HEK293 (cell line): ENCODE data around the gene CAB39.

Experiments
- CTCF ChIA-PET: fragments of 350-600 bp; formaldehyde crosslinking; extraction: SDS; loops from one replicate; lab custom pipeline; 2021; ENCODE audit warnings: antibody characterized with exemption; lab: Yijun Ruan, JAX
- POLR2A ChIA-PET: fragments of 300-600 bp; formaldehyde crosslinking; extraction: SDS; loops from one replicate; lab custom pipeline; 2020; ENCODE audit warnings: antibody characterized with exemption, inconsistent platforms; lab: Yijun Ruan, JAX
- H3K27ac ChIP-seq: fragments of 200-500 bp; sonication (Bioruptor generic); 2 replicates; pipeline ENCODE4 v1.5.1; 2014; ENCODE audit warnings: low read depth, low read length, control low read depth, inconsistent platforms; ENCODE audit errors: extremely low read depth
- H3K36me3 ChIP-seq, 2 experiments: fragments of 200-500 bp in 1 of 2; sonication (Bioruptor generic) in 1 of 2; 1 replicate in 1 of 2; 2 replicates in 1 of 2; pipeline ENCODE4 v1.5.1; 2014 to 2017; ENCODE audit warnings: inconsistent platforms in 2 of 2, low read length in 2 of 2; ENCODE audit not compliant: control insufficient read depth in 2 of 2, insufficient read depth in 1 of 2
- H3K4me1 ChIP-seq: fragments of 200-500 bp; sonication (Bioruptor generic); 2 replicates; pipeline ENCODE4 v1.5.1; 2014; ENCODE audit warnings: mild to moderate bottlenecking, low read length, inconsistent platforms; ENCODE audit not compliant: control insufficient read depth, insufficient read depth
- H3K4me3 ChIP-seq: 2 replicates; pipeline ENCODE4 v1.5.1; 2011; ENCODE audit warnings: low read depth, mild to moderate bottlenecking, control low read depth, low read length, moderate library complexity
- H3K9me3 ChIP-seq: fragments of 200-500 bp; sonication (Bioruptor generic); 2 replicates; pipeline ENCODE4 v1.5.1; 2014; ENCODE audit warnings: low read depth, low read length, inconsistent platforms; ENCODE audit not compliant: control insufficient read depth, insufficient read depth
- GLIS1 ChIP-seq: fragments of 450-650 bp; formaldehyde crosslinking; IDR thresholded peaks from 2 replicates; pipeline ENCODE4 v1.5.1; 2016; ENCODE audit warnings: missing biosample characterization, missing genetic modification characterization
- HOXD13 ChIP-seq: sonication (generic); formaldehyde crosslinking; IDR thresholded peaks from 2 replicates; pipeline ENCODE4 v1.8.0; 2022; ENCODE audit warnings: missing genetic modification reagents, borderline replicate concordance
- SALL2 ChIP-seq: fragments of 450-650 bp; formaldehyde crosslinking; IDR thresholded peaks from 2 replicates; pipeline ENCODE4 v1.5.0; 2017; ENCODE audit warnings: missing biosample characterization, mild to moderate bottlenecking, missing genetic modification characterization, borderline replicate concordance
- SP2 ChIP-seq: fragments of 450-650 bp; formaldehyde crosslinking; IDR thresholded peaks from 2 replicates; pipeline ENCODE4 v1.5.1; 2016; ENCODE audit warnings: missing biosample characterization, missing genetic modification characterization
- ZFHX2 ChIP-seq: fragments of 450-650 bp; formaldehyde crosslinking; conservative IDR thresholded peaks from 2 replicates; pipeline ENCODE4 v1.5.1; 2016; ENCODE audit warnings: missing biosample characterization, missing genetic modification characterization
- ZFP69B ChIP-seq: fragments of 450-650 bp; formaldehyde crosslinking; IDR thresholded peaks from 2 replicates; pipeline ENCODE4 v1.5.1; 2016; ENCODE audit warnings: missing biosample characterization, missing genetic modification characterization
- ZIC2 ChIP-seq: fragments of 450-650 bp; formaldehyde crosslinking; IDR thresholded peaks from 2 replicates; pipeline ENCODE4 v1.5.1; 2016; ENCODE audit warnings: missing biosample characterization, missing genetic modification characterization
- ZNF112 ChIP-seq: fragments of 450-650 bp; formaldehyde crosslinking; IDR thresholded peaks from 2 replicates; pipeline ENCODE4 v1.5.0; 2017; ENCODE audit warnings: missing biosample characterization, missing genetic modification characterization
- ZNF302 ChIP-seq: fragments of 450-650 bp; formaldehyde crosslinking; IDR thresholded peaks from 2 replicates; pipeline ENCODE4 v1.5.1; 2016; ENCODE audit warnings: missing biosample characterization, missing genetic modification characterization, low read depth
- ZNF423 ChIP-seq: fragments of 450-650 bp; formaldehyde crosslinking; IDR thresholded peaks from 2 replicates; pipeline ENCODE4 v1.5.1; 2016; ENCODE audit warnings: missing biosample characterization, missing genetic modification characterization
- ZNF561 ChIP-seq: fragments of 450-650 bp; IDR thresholded peaks from 2 replicates; pipeline ENCODE4 v1.5.1; 2018; ENCODE audit warnings: missing biosample characterization, missing genetic modification characterization, borderline replicate concordance
- ZNF600 ChIP-seq: fragments of 450-650 bp; formaldehyde crosslinking; IDR thresholded peaks from 2 replicates; pipeline ENCODE4 v1.5.1; 2016; ENCODE audit warnings: missing biosample characterization, missing genetic modification characterization
- ZNF677 ChIP-seq: fragments of 450-650 bp; IDR thresholded peaks from 2 replicates; pipeline ENCODE4 v1.5.0; 2018; ENCODE audit warnings: missing biosample characterization, mild to moderate bottlenecking, missing genetic modification characterization, moderate library complexity
- TF ChIP-seq, protein P1 (sequence below): fragments of 450-650 bp; formaldehyde crosslinking; IDR thresholded peaks from 2 replicates; pipeline ENCODE4 v1.5.1; 2017; ENCODE audit warnings: missing biosample characterization, missing genetic modification characterization
- TF ChIP-seq, protein P2 (sequence below): fragments of 450-650 bp; formaldehyde crosslinking; IDR thresholded peaks from 2 replicates; pipeline ENCODE4 v1.5.1; 2016; ENCODE audit warnings: missing biosample characterization, missing genetic modification characterization
- TF ChIP-seq, protein P3 (sequence below): fragments of 450-650 bp; formaldehyde crosslinking; IDR thresholded peaks from 2 replicates; pipeline ENCODE4 v1.5.1; 2016; ENCODE audit warnings: missing biosample characterization, missing genetic modification characterization, low read depth
- TF ChIP-seq, protein P4 (sequence below): fragments of 450-650 bp; formaldehyde crosslinking; IDR thresholded peaks from 2 replicates; pipeline ENCODE4 v1.5.1; 2016; ENCODE audit warnings: missing biosample characterization, missing genetic modification characterization
- TF ChIP-seq, protein P5 (sequence below): fragments of 450-650 bp; formaldehyde crosslinking; IDR thresholded peaks from 2 replicates; pipeline ENCODE4 v1.5.1; 2017; ENCODE audit warnings: missing biosample characterization, missing genetic modification characterization
- TF ChIP-seq, protein P6 (sequence below): fragments of 450-650 bp; formaldehyde crosslinking; IDR thresholded peaks from 2 replicates; pipeline ENCODE4 v1.5.1; 2016; ENCODE audit warnings: missing biosample characterization, missing genetic modification characterization

CAB39 gene

DNA sequence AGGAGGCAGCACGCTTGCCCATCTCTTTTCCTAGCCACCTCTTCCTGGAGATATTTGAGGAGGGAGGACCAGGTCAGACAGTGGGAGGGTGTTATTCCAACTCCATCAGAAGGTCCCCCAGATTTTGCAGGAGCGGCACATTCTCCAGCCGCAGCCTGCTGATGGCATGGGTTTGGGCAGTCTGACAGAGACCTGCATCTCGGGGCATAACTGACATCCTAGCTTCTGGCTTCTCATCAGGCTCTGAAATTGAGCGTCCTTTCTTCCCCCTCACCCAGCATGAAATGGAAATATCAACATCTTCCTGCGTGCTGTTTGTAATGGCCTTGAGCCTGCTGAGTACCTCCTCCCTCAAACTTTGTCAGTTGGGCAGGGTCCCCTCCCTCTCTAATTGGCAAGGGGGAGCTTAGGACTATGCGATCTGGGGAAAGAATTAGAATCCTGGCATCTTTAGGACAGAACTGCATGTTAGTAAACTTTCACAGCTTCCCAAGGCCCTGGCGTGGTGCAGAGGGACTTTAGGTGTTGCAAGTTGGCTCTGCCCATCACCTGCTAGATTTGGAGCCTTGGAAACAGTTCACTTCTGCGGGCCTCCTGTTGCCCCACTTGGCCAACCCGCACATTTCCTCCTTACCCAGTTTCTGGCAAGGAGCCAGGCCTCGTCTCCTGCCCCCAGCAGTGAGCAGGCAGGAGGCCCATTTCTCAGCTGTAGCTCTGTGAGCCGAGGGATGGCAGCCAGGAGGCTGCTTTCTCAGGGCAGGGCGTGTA, 154.3 kb downstream of the CAB39 start (continued):
- TF ChIP-seq, protein P1, sequence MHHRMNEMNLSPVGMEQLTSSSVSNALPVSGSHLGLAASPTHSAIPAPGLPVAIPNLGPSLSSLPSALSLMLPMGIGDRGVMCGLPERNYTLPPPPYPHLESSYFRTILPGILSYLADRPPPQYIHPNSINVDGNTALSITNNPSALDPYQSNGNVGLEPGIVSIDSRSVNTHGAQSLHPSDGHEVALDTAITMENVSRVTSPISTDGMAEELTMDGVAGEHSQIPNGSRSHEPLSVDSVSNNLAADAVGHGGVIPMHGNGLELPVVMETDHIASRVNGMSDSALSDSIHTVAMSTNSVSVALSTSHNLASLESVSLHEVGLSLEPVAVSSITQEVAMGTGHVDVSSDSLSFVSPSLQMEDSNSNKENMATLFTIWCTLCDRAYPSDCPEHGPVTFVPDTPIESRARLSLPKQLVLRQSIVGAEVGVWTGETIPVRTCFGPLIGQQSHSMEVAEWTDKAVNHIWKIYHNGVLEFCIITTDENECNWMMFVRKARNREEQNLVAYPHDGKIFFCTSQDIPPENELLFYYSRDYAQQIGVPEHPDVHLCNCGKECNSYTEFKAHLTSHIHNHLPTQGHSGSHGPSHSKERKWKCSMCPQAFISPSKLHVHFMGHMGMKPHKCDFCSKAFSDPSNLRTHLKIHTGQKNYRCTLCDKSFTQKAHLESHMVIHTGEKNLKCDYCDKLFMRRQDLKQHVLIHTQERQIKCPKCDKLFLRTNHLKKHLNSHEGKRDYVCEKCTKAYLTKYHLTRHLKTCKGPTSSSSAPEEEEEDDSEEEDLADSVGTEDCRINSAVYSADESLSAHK (tag by site-specific recombination): peak; percentile 56; the same call in 1 of the 2 replicates
- TF ChIP-seq ZIC2 (tag by site-specific recombination): peak; percentile 80
- no peak for TF ChIP-seq ZNF302 (tag by site-specific recombination)
- TF ChIP-seq ZNF561 (tag by site-specific recombination): peak; percentile 72; the same call in 1 of the 2 replicates
- TF ChIP-seq ZNF112 (tag by site-specific recombination): 0 out of 2 replicates have a peak, but pooled peaks have one; percentile 44
- TF ChIP-seq, protein P2, sequence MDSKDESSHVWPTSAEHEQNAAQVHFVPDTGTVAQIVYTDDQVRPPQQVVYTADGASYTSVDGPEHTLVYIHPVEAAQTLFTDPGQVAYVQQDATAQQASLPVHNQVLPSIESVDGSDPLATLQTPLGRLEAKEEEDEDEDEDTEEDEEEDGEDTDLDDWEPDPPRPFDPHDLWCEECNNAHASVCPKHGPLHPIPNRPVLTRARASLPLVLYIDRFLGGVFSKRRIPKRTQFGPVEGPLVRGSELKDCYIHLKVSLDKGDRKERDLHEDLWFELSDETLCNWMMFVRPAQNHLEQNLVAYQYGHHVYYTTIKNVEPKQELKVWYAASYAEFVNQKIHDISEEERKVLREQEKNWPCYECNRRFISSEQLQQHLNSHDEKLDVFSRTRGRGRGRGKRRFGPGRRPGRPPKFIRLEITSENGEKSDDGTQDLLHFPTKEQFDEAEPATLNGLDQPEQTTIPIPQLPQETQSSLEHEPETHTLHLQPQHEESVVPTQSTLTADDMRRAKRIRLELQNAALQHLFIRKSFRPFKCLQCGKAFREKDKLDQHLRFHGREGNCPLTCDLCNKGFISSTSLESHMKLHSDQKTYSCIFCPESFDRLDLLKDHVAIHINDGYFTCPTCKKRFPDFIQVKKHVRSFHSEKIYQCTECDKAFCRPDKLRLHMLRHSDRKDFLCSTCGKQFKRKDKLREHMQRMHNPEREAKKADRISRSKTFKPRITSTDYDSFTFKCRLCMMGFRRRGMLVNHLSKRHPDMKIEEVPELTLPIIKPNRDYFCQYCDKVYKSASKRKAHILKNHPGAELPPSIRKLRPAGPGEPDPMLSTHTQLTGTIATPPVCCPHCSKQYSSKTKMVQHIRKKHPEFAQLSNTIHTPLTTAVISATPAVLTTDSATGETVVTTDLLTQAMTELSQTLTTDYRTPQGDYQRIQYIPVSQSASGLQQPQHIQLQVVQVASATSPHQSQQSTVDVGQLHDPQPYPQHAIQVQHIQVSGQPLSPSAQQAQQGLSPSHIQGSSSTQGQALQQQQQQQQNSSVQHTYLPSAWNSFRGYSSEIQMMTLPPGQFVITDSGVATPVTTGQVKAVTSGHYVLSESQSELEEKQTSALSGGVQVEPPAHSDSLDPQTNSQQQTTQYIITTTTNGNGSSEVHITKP (tag by site-specific recombination): peak; percentile 72
- TF ChIP-seq ZFP69B (tag by site-specific recombination): peak; percentile 75

DNA sequence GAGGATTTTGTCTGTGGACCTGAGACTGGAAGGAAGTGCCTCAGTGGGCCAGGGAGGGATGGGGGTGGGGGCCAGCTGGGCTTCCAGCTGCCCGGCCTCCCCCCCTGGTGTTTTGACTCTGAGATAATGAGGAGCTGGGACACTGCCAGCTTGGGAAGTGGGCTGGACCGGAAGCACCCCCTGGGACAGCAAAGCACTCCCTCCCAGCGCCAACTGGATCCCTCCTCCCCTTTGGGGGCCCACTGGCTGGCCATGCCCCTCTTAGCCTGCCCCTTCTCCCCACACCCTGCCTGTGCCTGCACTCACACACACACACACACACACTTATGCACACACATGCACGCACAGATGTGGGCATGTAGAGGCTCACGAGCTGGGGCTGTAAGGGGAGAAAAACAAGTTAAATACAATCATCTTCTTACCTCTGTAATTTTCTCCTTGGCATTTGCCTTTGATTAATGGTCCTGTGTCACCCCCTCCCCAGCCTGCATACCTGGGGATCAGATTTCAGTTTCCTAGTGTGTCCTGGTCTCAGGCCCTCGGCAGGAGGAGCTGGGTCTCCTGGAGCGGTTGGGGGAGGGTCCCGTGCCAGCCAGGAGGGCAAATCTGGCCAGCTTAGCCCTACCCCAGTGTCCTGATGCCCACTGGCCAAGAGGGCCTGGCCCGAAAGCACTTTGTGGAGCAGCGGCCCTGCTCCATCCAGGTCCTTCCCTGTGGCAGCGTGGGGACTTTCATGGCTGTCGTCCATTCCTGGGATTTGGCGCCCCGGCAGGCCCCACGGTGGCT, 155.7 kb downstream of the CAB39 start:
- peaks cover 31% of the 10 kb centered on the region for H3K4me1 ChIP-seq
- ChIA-PET POLR2A (interaction anchor here (1.0 kb wide), 1 partner anchor 20 kb away, joined by 3 read pairs; no protein-coding TSS in a partner anchor), CTCF (interaction anchor here (0.6 to 2.7 kb wide), 8 partner anchors 13 to 175 kb away, joined by 3 to 8 read pairs (median 3); no protein-coding TSS in a partner anchor)
- no peak overlapping the region; the same call in 1 of the 2 replicates for H3K27ac ChIP-seq
- H3K4me3 ChIP-seq: no peak overlapping the region
- peaks cover 0 to 15% of the 10 kb centered on the region in 2 experiments; a peak in 1 of 3 replicates for H3K36me3 ChIP-seq
- H3K9me3 ChIP-seq: no peaks in the 10 kb centered on the region
- TF ChIP-seq ZNF677 (tag by site-specific recombination) (no peak), GLIS1 (tag by site-specific recombination) (peak; percentile 87), SALL2 (tag by site-specific recombination) (no peak), HOXD13 (CRISPR knock-in tag) (no peak), SP2 (tag by site-specific recombination) (peak; percentile 31; the same call in 1 of the 2 replicates), ZFHX2 (peak; percentile 18; the same call in 1 of the 2 replicates), ZFP69B (tag by site-specific recombination) (peak; percentile 91), ZNF423 (peak; percentile 68; the same call in 1 of the 2 replicates), ZNF600 (no peak)
- TF ChIP-seq, protein P3, sequence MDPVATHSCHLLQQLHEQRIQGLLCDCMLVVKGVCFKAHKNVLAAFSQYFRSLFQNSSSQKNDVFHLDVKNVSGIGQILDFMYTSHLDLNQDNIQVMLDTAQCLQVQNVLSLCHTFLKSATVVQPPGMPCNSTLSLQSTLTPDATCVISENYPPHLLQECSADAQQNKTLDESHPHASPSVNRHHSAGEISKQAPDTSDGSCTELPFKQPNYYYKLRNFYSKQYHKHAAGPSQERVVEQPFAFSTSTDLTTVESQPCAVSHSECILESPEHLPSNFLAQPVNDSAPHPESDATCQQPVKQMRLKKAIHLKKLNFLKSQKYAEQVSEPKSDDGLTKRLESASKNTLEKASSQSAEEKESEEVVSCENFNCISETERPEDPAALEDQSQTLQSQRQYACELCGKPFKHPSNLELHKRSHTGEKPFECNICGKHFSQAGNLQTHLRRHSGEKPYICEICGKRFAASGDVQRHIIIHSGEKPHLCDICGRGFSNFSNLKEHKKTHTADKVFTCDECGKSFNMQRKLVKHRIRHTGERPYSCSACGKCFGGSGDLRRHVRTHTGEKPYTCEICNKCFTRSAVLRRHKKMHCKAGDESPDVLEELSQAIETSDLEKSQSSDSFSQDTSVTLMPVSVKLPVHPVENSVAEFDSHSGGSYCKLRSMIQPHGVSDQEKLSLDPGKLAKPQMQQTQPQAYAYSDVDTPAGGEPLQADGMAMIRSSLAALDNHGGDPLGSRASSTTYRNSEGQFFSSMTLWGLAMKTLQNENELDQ: no peak
- TF ChIP-seq, protein P4, sequence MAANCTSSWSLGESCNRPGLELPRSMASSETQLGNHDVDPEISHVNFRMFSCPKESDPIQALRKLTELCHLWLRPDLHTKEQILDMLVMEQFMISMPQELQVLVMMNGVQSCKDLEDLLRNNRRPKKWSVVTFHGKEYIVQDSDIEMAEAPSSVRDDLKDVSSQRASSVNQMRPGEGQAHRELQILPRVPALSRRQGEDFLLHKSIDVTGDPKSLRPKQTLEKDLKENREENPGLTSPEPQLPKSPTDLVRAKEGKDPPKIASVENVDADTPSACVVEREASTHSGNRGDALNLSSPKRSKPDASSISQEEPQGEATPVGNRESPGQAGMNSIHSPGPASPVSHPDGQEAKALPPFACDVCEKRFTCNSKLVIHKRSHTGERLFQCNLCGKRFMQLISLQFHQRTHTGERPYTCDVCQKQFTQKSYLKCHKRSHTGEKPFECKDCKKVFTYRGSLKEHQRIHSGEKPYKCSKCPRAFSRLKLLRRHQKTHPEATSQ (tag by site-specific recombination): no peak
- TF ChIP-seq, protein P5, sequence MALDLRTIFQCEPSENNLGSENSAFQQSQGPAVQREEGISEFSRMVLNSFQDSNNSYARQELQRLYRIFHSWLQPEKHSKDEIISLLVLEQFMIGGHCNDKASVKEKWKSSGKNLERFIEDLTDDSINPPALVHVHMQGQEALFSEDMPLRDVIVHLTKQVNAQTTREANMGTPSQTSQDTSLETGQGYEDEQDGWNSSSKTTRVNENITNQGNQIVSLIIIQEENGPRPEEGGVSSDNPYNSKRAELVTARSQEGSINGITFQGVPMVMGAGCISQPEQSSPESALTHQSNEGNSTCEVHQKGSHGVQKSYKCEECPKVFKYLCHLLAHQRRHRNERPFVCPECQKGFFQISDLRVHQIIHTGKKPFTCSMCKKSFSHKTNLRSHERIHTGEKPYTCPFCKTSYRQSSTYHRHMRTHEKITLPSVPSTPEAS (tag by site-specific recombination): peak; percentile 64
- TF ChIP-seq, protein P6, sequence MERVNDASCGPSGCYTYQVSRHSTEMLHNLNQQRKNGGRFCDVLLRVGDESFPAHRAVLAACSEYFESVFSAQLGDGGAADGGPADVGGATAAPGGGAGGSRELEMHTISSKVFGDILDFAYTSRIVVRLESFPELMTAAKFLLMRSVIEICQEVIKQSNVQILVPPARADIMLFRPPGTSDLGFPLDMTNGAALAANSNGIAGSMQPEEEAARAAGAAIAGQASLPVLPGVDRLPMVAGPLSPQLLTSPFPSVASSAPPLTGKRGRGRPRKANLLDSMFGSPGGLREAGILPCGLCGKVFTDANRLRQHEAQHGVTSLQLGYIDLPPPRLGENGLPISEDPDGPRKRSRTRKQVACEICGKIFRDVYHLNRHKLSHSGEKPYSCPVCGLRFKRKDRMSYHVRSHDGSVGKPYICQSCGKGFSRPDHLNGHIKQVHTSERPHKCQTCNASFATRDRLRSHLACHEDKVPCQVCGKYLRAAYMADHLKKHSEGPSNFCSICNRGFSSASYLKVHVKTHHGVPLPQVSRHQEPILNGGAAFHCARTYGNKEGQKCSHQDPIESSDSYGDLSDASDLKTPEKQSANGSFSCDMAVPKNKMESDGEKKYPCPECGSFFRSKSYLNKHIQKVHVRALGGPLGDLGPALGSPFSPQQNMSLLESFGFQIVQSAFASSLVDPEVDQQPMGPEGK (tag by site-specific recombination): peak; percentile 45; the same call in 1 of the 2 replicates
